ENCODE measurements around the gene SPATA24. TPM values are rescaled to one million over a fixed set of nuclear protein-coding genes. Genes with fewer than 3 reads are reported as not detected.
A peak's percentile ranks its signal among the peaks of the same experiment; 100 is the strongest.

The SPATA24 gene
- total and polyA plus RNA-seq, 2 of the 13 experiments (the other 11 are each of a cell fraction or from before 2014, with no cell fraction given), result 6.0 to 11.1 TPM

GRCh38 chr5:139383993-139384590 lies 19.8 kb downstream of the SPATA24 start (continued):
- TF ChIP-seq UBTF (CRISPR knock-in tag; IDR thresholded peaks at IDR 0.05), result peak; percentile 48
- TF ChIP-seq CHD2 (IDR thresholded peaks at IDR 0.05; ENCODE audit: low read depth, low read length), result no peak

- Histone ChIP-seq H3K27me3 (ENCODE audit: control insufficient read depth in 1 of 2, insufficient read depth in 2 of 2, low read length in 2 of 2) (no peaks in the 10 kb centered on the region; a peak in 1 of 5 replicates), H3K4me1 (ENCODE audit: insufficient read depth, low read length) (peaks cover 68% of the 10 kb centered on the region), H3K27ac (ENCODE audit: extremely low read length, insufficient read depth, low read length) (peak within 1 kb of the TSS; percentile 71), H3K9ac (ENCODE audit: insufficient read depth, low read depth, low read length) (peak within 1 kb of the TSS; percentile 73), H4K20me1 (ENCODE audit: insufficient read depth, low read length) (no peaks in the 10 kb centered on the region), H3K36me3 (replicated peaks in 1 of 2; ENCODE audit: control insufficient read depth in 1 of 2, insufficient read depth in 2 of 2, low read length in 2 of 2) (no peaks in the 10 kb centered on the region; a peak in 1 of 5 replicates), H3K4me3 (replicated peaks in 1 of 3; ENCODE audit: insufficient read depth in 1 of 3, low read depth in 2 of 3, low read length in 3 of 3) (peak within 1 kb of the TSS; percentile 68 to 79 (median 76)), H3K79me2 (ENCODE audit: insufficient read depth, low read length) (peaks cover 16% of the 10 kb centered on the region), H2AFZ (ENCODE audit: low read length) (no peak within 1 kb of the TSS), H3K4me2 (ENCODE audit: low read depth, low read length) (peak within 1 kb of the TSS; percentile 92), H3K9me3 (ENCODE audit: low read length) (no peaks in the 10 kb centered on the region)
- in situ Hi-C loops (cut with HindIII; ENCODE audit: extremely low pct_ligation_motif_present, low pct_unique_long_range_greater_than_20kb), result no loop called here
- ATAC-seq (peak; percentile 40), DNase-seq (ENCODE audit: low spot score) (peak; percentile 72), FAIRE-seq (peak; percentile 87)
- 2% methylated on average over 10 of the region's 10 CpGs for WGBS (ENCODE audit: low lambda C conversion rate)
- ChIA-PET POLR2A (interaction anchor here (1.0 to 1.7 kb wide), 9 partner anchors 9 to 840 kb away, joined by 3 to 8 read pairs (median 6); partner anchors contain the start of genes ETF1, PAIP2, SPATA24 and UBE2D2), CTCF (ENCODE audit: low intra/inter-chr PET ratio, low total read pairs) (no interaction called here)
- intact Hi-C loops (cut with micrococcal nuclease; ENCODE audit: unreplicated experiment), result no loop called here
- BruUV-seq (replicated peaks), result TSS peak; percentile 92
- TF ChIP-seq FIP1L1 (IDR thresholded peaks at IDR 0.05; ENCODE audit: borderline replicate concordance, insufficient read depth, low read depth, low read length), result no peak
- peak; percentile 44; the same call in 1 of the 2 replicates for TF ChIP-seq ARID5B (CRISPR knock-in tag; IDR thresholded peaks at IDR 0.05)
- TF ChIP-seq SOX6 (IDR thresholded peaks at IDR 0.05), result no peak
- TF ChIP-seq SOX6 (CRISPR knock-in tag; IDR thresholded peaks at IDR 0.05), result peak; percentile 88
- no peak for TF ChIP-seq RFXAP (CRISPR knock-in tag; IDR thresholded peaks at IDR 0.05; ENCODE audit: borderline replicate concordance)
- TF ChIP-seq ZNF331 (CRISPR knock-in tag; IDR thresholded peaks at IDR 0.05), result 0 out of 2 replicates have a peak, but pooled peaks have one; percentile 9
- TF ChIP-seq MBD4 (IDR thresholded peaks at IDR 0.05; ENCODE audit: borderline replicate concordance, low read length), result no peak
- no peak for TF ChIP-seq ZNF180 (CRISPR knock-in tag; IDR thresholded peaks at IDR 0.05; ENCODE audit: borderline replicate concordance, low read depth)
- TF ChIP-seq POLR2A (IDR thresholded peaks at IDR 0.05; ENCODE audit: insufficient read depth in 1 of 2, low read depth in 2 of 2, low read length in 2 of 2), result peak in 1 of 2 experiments; percentile 50; a peak in 2 of 4 replicates
- TF ChIP-seq ZNF792 (CRISPR knock-in tag; IDR thresholded peaks at IDR 0.05), result no peak
- TF ChIP-seq BORCS8-MEF2B (CRISPR knock-in tag; IDR thresholded peaks at IDR 0.05), result no peak
- TF ChIP-seq FOXA3 (CRISPR knock-in tag; IDR thresholded peaks at IDR 0.05), result no peak
- TF ChIP-seq ZKSCAN1 (IDR thresholded peaks at IDR 0.05; ENCODE audit: low read length), result no peak
Measured at GRCh38 chr5:139383275-139383992, 20.5 kb downstream of the SPATA24 start, which contains the start of gene SLC23A1. TSS of gene SLC23A1 (minus strand) at chr5:139383297. CDS start at chr5:139383253, 44 bp downstream.

Measured in HepG2 (cell line).